PC-9 (cell line): ENCODE results near the gene NLGN1.

ENCODE experiments used
- EZH2 ChIP-seq: fragments of 200-600 bp; sonication (generic); IDR thresholded peaks from 2 replicates; pipeline ENCODE4 v1.8.0; 2017; ENCODE audit warnings: antibody characterized with exemption, low read depth
- TF ChIP-seq, protein P1 (sequence below): fragments of 200-600 bp; sonication (generic); conservative IDR thresholded peaks from 2 replicates; pipeline ENCODE4 v1.6.1; 2017; ENCODE audit warnings: mixed run types, antibody characterized with exemption, mild to moderate bottlenecking, moderate library complexity

DNA sequence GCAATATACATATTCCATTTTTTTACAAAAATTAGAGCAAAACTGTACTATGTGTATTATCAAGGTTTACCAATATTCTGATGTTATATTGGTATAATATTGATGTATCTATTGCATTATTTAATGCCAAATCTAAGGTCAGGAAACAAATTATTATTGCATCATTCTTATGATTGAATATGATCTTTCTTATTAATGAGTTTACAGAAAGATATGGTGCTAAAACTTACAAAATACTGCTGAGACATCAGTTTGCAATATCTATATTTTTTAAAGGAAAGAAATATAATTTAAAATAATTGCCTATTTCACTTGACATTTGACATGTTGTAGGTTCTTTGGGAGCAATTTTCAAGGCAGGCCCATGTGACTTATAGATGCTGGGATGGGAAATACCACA is 357.6 kb downstream of the NLGN1 start:
- no peak for TF ChIP-seq EZH2
- TF ChIP-seq, protein P1, sequence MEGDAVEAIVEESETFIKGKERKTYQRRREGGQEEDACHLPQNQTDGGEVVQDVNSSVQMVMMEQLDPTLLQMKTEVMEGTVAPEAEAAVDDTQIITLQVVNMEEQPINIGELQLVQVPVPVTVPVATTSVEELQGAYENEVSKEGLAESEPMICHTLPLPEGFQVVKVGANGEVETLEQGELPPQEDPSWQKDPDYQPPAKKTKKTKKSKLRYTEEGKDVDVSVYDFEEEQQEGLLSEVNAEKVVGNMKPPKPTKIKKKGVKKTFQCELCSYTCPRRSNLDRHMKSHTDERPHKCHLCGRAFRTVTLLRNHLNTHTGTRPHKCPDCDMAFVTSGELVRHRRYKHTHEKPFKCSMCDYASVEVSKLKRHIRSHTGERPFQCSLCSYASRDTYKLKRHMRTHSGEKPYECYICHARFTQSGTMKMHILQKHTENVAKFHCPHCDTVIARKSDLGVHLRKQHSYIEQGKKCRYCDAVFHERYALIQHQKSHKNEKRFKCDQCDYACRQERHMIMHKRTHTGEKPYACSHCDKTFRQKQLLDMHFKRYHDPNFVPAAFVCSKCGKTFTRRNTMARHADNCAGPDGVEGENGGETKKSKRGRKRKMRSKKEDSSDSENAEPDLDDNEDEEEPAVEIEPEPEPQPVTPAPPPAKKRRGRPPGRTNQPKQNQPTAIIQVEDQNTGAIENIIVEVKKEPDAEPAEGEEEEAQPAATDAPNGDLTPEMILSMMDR = no peak
